CD4-positive, alpha-beta T cell (primary cell): ENCODE results near the gene IRF3. TPM values are rescaled to one million over a fixed set of nuclear protein-coding genes. Genes with fewer than 3 reads are reported as not detected.
A peak's percentile ranks its signal among the peaks of the same experiment; 100 is the strongest.

Source experiments
- ATAC-seq: fragments of 200-7000 bp; cut with Tn5 transposase; one replicate; pipeline ENCODE4 v1.10.0; 2022; ENCODE audit warnings: mild to moderate bottlenecking; ENCODE audit not compliant: poor library complexity
- CTCF ChIA-PET: fragments of 350-600 bp; sonication (Branson Sonifier 250); formaldehyde crosslinking; loops from one replicate; lab custom pipeline; 2021; ENCODE audit warnings: antibody characterized with exemption, inconsistent platforms; lab: Charles Lee
- POLR2A ChIA-PET: fragments of 350-600 bp; sonication (Branson Sonifier 250); formaldehyde crosslinking; loops from one replicate; lab custom pipeline; 2021; ENCODE audit warnings: antibody characterized with exemption, inconsistent platforms; lab: Charles Lee
- DNase-seq, 14 experiments: peaks; one replicate each; pipeline ENCODE4 v3.0.0-alpha.2; 2013 to 2020; ENCODE audit warnings: mixed read lengths in 2 of 14
- H3K27ac ChIP-seq, 2 donors: one replicate each; pipeline versions ENCODE4 v1.5.1 to v1.7.0; 2013; ENCODE audit warnings: low read length in 2 of 2, low read depth in 1 of 2, mild to moderate bottlenecking in 1 of 2
- H3K27me3 ChIP-seq, 2 experiments: 1 replicate in 1 of 2; 2 replicates in 1 of 2; pipeline versions ENCODE4 v1.6.1 to v1.7.0; 2013; ENCODE audit warnings: low read length in 2 of 2, control low read depth in 1 of 2, mild to moderate bottlenecking in 1 of 2, moderate library complexity in 1 of 2; ENCODE audit not compliant: insufficient read depth in 2 of 2, control insufficient read depth in 1 of 2
- H3K36me3 ChIP-seq: one replicate; pipeline ENCODE4 v1.6.1; 2013; ENCODE audit warnings: low read length, control low read depth; ENCODE audit not compliant: insufficient read depth
- H3K4me1 ChIP-seq: one replicate; pipeline ENCODE4 v1.6.1; 2013; ENCODE audit warnings: low read length, control low read depth; ENCODE audit not compliant: insufficient read depth
- H3K4me3 ChIP-seq: one replicate; pipeline ENCODE4 v1.5.1; 2013; ENCODE audit warnings: mild to moderate bottlenecking, low read length, moderate library complexity
- H3K9me3 ChIP-seq, 2 experiments: 1 replicate in 1 of 2; 2 replicates in 1 of 2; pipeline versions ENCODE4 v1.6.1 to v1.7.0; 2013; ENCODE audit warnings: low read length in 2 of 2, mild to moderate bottlenecking in 2 of 2, control low read depth in 1 of 2, moderate library complexity in 1 of 2; ENCODE audit not compliant: control insufficient read depth in 1 of 2, insufficient read depth in 1 of 2
- H3K27ac Mint-ChIP-seq: one replicate; pipeline ENCODE4 v1.8.0; 2020; ENCODE audit warnings: mixed read lengths
- H3K27me3 Mint-ChIP-seq: one replicate; pipeline ENCODE4 v1.8.0; 2021; ENCODE audit warnings: mixed read lengths
- H3K36me3 Mint-ChIP-seq: one replicate; pipeline ENCODE4 v1.8.0; 2021; ENCODE audit warnings: low read depth, mixed read lengths
- H3K4me1 Mint-ChIP-seq: one replicate; pipeline ENCODE4 v1.8.0; 2021; ENCODE audit warnings: low read depth, mixed read lengths
- H3K4me3 Mint-ChIP-seq: one replicate; pipeline ENCODE4 v1.8.0; 2020; ENCODE audit warnings: mild to moderate bottlenecking, mixed read lengths
- H3K9me3 Mint-ChIP-seq: one replicate; pipeline ENCODE4 v1.8.0; 2020; ENCODE audit warnings: mixed read lengths
- CTCF ChIP-seq: fragments of 200-600 bp; IDR thresholded peaks from one replicate; pipeline ENCODE4 v1.8.0; 2022; ENCODE audit warnings: antibody characterized with exemption, mild to moderate bottlenecking
- intact Hi-C, 2 experiments: fragments of 100-400 bp; cut with DNase I in 1 of 2; cut with micrococcal nuclease in 1 of 2; formaldehyde crosslinking; loops; one replicate each; pipeline versions ENCODE4 v1.15.1 to v1.9.0; 2023 to 2025; cut with DNase I, micrococcal nuclease
- total RNA-seq, 174 experiments: library from RNA in 2 of 174; stranded (reverse) in 2 of 174; gene quantifications; one replicate each; pipeline ENCODE4 v1.2.3 and lab custom pipeline; 2021 to 2026

The IRF3 gene
- total RNA-seq, 2 experiments from 2014 or later = 109 to 119 TPM

- peaks cover 5% of the 10 kb centered on the region for H3K4me1 Mint-ChIP-seq
- no peak for DNase-seq
- H3K9me3 Mint-ChIP-seq = no peaks in the 10 kb centered on the region
- Histone ChIP-seq H3K4me3 (no peak overlapping the region), H3K27me3 (no peaks in the 10 kb centered on the region), H3K36me3 (peaks cover 86% of the 10 kb centered on the region), H3K27ac (no peak overlapping the region), H3K4me1 (peaks cover 38% of the 10 kb centered on the region), H3K9me3 (no peaks in the 10 kb centered on the region)
- intact Hi-C loops = no loop called here
- CTCF ChIA-PET = no interaction called here
- H3K4me3 Mint-ChIP-seq = no peak overlapping the region
- TF ChIP-seq CTCF = no peak
- ATAC-seq = no peak
- H3K36me3 Mint-ChIP-seq = peaks cover 64% of the 10 kb centered on the region
- POLR2A ChIA-PET = no interaction called here
- no peaks in the 10 kb centered on the region for H3K27me3 Mint-ChIP-seq
- peak overlapping the region; percentile 65 for H3K27ac Mint-ChIP-seq
Measured at GRCh38 chr19:49658566-49659442, 6.9 kb downstream of the IRF3 start.

GRCh38 chr19:49658139-49658517, 7.5 kb downstream of the IRF3 start:
- no peak for DNase-seq
- peaks cover 63% of the 10 kb centered on the region for H3K36me3 Mint-ChIP-seq
- POLR2A ChIA-PET = no interaction called here

GRCh38 chr19:49657493-49658138, 8.0 kb downstream of the IRF3 start:
- ChIA-PET POLR2A (no interaction called here), CTCF (no interaction called here)
- H3K4me1 ChIP-seq = peaks cover 26% of the 10 kb centered on the region
- Mint-ChIP-seq H3K9me3 (no peaks in the 10 kb centered on the region), H3K4me3 (no peak overlapping the region), H3K27ac (peak overlapping the region; percentile 33), H3K36me3 (peaks cover 67% of the 10 kb centered on the region), H3K27me3 (no peaks in the 10 kb centered on the region), H3K4me1 (no peaks in the 10 kb centered on the region)
- H3K36me3 ChIP-seq = peaks cover 92% of the 10 kb centered on the region
- intact Hi-C loops = no loop called here
- ATAC-seq = no peak
- no peaks in the 10 kb centered on the region for H3K9me3 ChIP-seq
- no peak for DNase-seq
- no peak for TF ChIP-seq CTCF
- H3K4me3 ChIP-seq = no peak overlapping the region
- H3K27me3 ChIP-seq = no peaks in the 10 kb centered on the region
- no peak overlapping the region for H3K27ac ChIP-seq

More at GRCh38 chr19:49658139-49658517, 7.5 kb downstream of the IRF3 start:
- no peak for TF ChIP-seq CTCF
- no peaks in the 10 kb centered on the region for H3K4me1 Mint-ChIP-seq
- no peaks in the 10 kb centered on the region for H3K27me3 Mint-ChIP-seq
- no peak overlapping the region for H3K27ac ChIP-seq
- CTCF ChIA-PET = no interaction called here
- intact Hi-C loops = no loop called here
- peaks cover 92% of the 10 kb centered on the region for H3K36me3 ChIP-seq
- H3K9me3 Mint-ChIP-seq = no peaks in the 10 kb centered on the region
- no peak overlapping the region for H3K27ac Mint-ChIP-seq
- no peak for ATAC-seq
- no peak overlapping the region for H3K4me3 ChIP-seq
- H3K4me1 ChIP-seq = peaks cover 31% of the 10 kb centered on the region
- no peaks in the 10 kb centered on the region for H3K27me3 ChIP-seq
- no peaks in the 10 kb centered on the region for H3K9me3 ChIP-seq
- no peak overlapping the region for H3K4me3 Mint-ChIP-seq
